GM12801 (cell line): ENCODE measurements around the gene TREH.

ENCODE experiments used
- TF ChIP-seq, protein P1 (sequence below): IDR thresholded peaks from one replicate; pipeline ENCODE4 v1.5.1; 2011; ENCODE audit warnings: control low read depth; ENCODE audit not compliant: insufficient read length; ENCODE audit errors: extremely low read depth

TREH gene

GRCh38 chr11:118682372-118682771, 2.9 kb upstream of the TREH start:
- TF ChIP-seq, protein P1, sequence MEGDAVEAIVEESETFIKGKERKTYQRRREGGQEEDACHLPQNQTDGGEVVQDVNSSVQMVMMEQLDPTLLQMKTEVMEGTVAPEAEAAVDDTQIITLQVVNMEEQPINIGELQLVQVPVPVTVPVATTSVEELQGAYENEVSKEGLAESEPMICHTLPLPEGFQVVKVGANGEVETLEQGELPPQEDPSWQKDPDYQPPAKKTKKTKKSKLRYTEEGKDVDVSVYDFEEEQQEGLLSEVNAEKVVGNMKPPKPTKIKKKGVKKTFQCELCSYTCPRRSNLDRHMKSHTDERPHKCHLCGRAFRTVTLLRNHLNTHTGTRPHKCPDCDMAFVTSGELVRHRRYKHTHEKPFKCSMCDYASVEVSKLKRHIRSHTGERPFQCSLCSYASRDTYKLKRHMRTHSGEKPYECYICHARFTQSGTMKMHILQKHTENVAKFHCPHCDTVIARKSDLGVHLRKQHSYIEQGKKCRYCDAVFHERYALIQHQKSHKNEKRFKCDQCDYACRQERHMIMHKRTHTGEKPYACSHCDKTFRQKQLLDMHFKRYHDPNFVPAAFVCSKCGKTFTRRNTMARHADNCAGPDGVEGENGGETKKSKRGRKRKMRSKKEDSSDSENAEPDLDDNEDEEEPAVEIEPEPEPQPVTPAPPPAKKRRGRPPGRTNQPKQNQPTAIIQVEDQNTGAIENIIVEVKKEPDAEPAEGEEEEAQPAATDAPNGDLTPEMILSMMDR, result no peak

- TF ChIP-seq, protein P1, result no peak
Observed at GRCh38 chr11:118677977-118678376, 1.5 kb downstream of the TREH start.

- TF ChIP-seq, protein P1, result no peak
Observed at GRCh38 chr11:118674082-118674435, 5.4 kb downstream of the TREH start.

DNA sequence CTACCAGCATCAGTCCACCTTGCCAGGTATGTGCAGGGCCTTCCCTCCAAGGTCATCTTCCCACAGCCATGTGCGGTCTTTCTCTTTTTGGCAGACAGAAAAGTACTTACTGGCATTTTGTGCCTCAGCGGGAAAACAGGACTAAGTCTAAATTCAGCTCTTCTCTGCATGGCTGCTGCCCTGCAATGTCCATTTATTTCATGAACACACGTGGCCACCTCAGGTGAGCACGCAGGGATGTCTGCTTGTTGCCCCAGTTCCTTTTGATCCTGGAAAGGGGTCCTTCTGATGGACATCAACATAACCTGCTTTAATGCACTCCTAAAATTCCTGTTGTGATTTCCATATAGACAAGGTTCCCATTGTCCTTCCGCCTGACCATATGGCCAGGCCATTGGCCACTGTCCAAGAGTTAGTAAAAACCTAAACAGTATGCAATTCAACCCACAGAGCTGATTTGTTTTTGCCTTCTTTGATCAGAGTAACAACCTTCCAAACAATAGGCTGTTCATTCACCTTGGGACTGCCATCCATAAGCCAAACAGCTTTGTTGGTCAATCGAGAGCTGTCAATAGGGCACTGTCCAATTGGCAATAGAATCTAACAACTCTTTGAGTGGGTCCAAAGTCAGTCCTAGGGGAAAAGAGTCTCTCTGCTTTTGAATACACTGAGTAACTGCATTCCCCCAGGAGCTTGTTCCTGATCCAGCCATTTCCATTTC, 5.9 kb downstream of the TREH start:
- TF ChIP-seq, protein P1, result no peak

GRCh38 chr11:118672846-118673245, 6.6 kb downstream of the TREH start:
- TF ChIP-seq, protein P1, result no peak

DNA sequence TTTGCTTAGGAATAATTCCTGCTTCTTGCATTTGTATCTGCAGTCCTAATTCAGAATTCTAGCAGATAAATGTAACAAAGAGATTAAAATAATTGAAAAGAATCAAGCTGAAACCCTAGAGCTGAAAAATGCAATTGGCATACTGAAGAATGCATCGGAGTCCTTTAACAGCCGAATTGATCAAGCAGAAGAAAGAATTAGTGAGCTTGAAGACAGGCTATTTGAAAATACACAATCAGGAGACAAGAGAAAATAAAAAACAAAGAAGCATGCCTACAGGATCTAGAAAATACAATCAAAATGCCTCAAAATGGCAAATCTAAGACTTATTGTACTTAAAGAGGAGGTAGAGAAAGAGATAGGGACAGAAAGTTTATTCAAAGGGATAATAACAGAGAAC, 8.2 kb downstream of the TREH start:
- TF ChIP-seq, protein P1, result no peak

DNA sequence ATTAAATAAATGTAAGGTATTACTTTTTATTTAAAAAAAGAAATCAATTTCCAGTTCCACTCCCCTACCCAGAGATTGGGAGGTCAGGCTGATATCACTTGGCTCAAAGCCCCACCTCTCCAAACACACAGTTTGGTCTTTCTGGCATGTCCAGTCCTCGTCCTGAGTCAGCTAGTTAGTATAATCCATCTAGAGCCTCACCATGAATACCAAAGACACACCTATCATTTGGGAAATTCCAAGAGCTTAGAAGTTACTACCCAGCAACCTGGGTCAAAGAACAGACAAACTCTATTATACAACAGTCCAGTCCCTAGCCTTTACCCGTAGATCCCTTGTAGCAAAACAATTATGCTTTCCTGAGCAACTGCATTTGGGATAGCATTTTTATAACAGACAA, 9.4 kb downstream of the TREH start:
- TF ChIP-seq, protein P1, result no peak

DNA sequence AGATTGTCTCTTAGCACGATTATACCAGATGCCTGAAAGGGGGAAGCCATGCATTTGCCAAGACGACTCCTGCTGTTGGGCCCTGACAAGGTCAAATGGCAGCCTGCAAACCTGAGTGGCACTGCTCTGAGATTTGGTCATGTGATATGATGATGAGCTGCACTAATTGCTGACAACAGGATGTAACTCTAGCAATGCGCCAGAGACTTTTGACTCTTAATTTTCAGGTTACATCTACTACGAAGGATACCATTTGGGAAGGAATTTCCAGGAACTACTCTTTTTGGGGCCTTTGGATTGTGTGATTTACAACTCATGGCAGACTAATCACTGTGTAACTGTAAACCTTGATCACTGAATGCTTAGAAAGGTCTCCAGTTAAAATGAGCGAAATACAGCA, 13.1 kb downstream of the TREH start:
- TF ChIP-seq, protein P1, result no peak
